HepG2 (cell line): ENCODE results near the gene SLC6A8. TPM values are rescaled to one million over a fixed set of nuclear protein-coding genes. Genes with fewer than 3 reads are reported as not detected.

ENCODE experiments used
- AFF4 ChIP-seq: sonication (generic); formaldehyde crosslinking; IDR thresholded peaks from 2 replicates; pipeline ENCODE4 v1.4.0; 2020; ENCODE audit warnings: missing genetic modification reagents
- AKAP8 ChIP-seq: sonication (generic); formaldehyde crosslinking; IDR thresholded peaks from 2 replicates; pipeline ENCODE4 v1.5.1; 2020; ENCODE audit warnings: mild to moderate bottlenecking, missing genetic modification reagents
- ELF1 ChIP-seq: sonication (generic); formaldehyde crosslinking; IDR thresholded peaks from 2 replicates; pipeline ENCODE4 v1.4.0; 2020; ENCODE audit warnings: missing genetic modification reagents
- FOXO1 ChIP-seq: sonication (generic); formaldehyde crosslinking; IDR thresholded peaks from 2 replicates; pipeline ENCODE4 v1.4.0; 2020; ENCODE audit warnings: missing genetic modification reagents
- MED8 ChIP-seq: sonication (generic); formaldehyde crosslinking; IDR thresholded peaks from 2 replicates; pipeline ENCODE4 v1.8.1; 2023; ENCODE audit warnings: mild to moderate bottlenecking, missing genetic modification reagents; ENCODE audit not compliant: insufficient replicate concordance
- ZBTB2 ChIP-seq: sonication (generic); formaldehyde crosslinking; IDR thresholded peaks from 2 replicates; pipeline ENCODE4 v1.8.0; 2022; ENCODE audit warnings: low read depth, missing genetic modification reagents
- ZKSCAN8 ChIP-seq: IDR thresholded peaks from 2 replicates; pipeline ENCODE4 v1.6.1; 2016; ENCODE audit warnings: borderline replicate concordance, missing genetic modification reagents, missing compliant biosample characterization
- ZNF124 ChIP-seq: sonication (generic); formaldehyde crosslinking; IDR thresholded peaks from 2 replicates; pipeline ENCODE4 v1.4.0; 2020; ENCODE audit warnings: missing genetic modification reagents
- ZNF503 ChIP-seq: sonication (generic); formaldehyde crosslinking; IDR thresholded peaks from 2 replicates; pipeline ENCODE4 v1.4.0; 2020; ENCODE audit warnings: missing genetic modification reagents
- ZNF552 ChIP-seq: sonication (generic); formaldehyde crosslinking; IDR thresholded peaks from 2 replicates; pipeline ENCODE4 v1.9.0; 2022; ENCODE audit warnings: missing genetic modification reagents, mild to moderate bottlenecking, borderline replicate concordance
- ZNF564 ChIP-seq: sonication (generic); formaldehyde crosslinking; IDR thresholded peaks from 2 replicates; pipeline ENCODE4 v1.8.1; 2023; ENCODE audit warnings: mild to moderate bottlenecking, missing genetic modification reagents
- ZNF710 ChIP-seq: sonication (generic); formaldehyde crosslinking; IDR thresholded peaks from 2 replicates; pipeline ENCODE4 v1.5.0; 2020; ENCODE audit warnings: mild to moderate bottlenecking, missing genetic modification reagents, borderline replicate concordance
- ZNF766 ChIP-seq: sonication (generic); formaldehyde crosslinking; IDR thresholded peaks from 2 replicates; pipeline ENCODE4 v1.5.0; 2020; ENCODE audit warnings: missing genetic modification reagents, borderline replicate concordance
- polyA plus RNA-seq, 8 experiments: library from polyadenylated mRNA; depleted of rRNA in 3 of 8; stranded (reverse) in 7 of 8; unstranded in 1 of 8; fragments of >200 nt; fragmentation: Illumina TruSeq in 4 of 8; extraction: Trizol in 4 of 8; gene quantifications; 2 replicates each; pipeline versions ENCODE4 v1.2.1 to v1.2.3, GENCODE V29; 2011 to 2016; ENCODE audit warnings: low read depth in 4 of 8, missing spikeins in 1 of 8, mixed read lengths in 1 of 8; ENCODE audit not compliant: insufficient read depth in 1 of 8
- total RNA-seq, 5 experiments: library from RNA; depleted of rRNA; stranded (reverse); fragments of >200 nt; fragmentation: Illumina TruSeq; extraction: Trizol; gene quantifications; 2 replicates each; pipeline ENCODE4 v1.2.3, GENCODE V29; 2016; ENCODE audit warnings: low read depth in 1 of 5

The SLC6A8 gene
- total and polyA plus RNA-seq, 2 of the 13 experiments (the other 11 are each of a cell fraction or from before 2014, with no cell fraction given): 13.9 to 176 TPM

GRCh38 chrX:153726286-153727122 is 38.8 kb downstream of the SLC6A8 start (continued):
- TF ChIP-seq AFF4 (CRISPR knock-in tag) (peak; percentile 75; the same call in 1 of the 2 replicates), ZNF766 (CRISPR knock-in tag) (no peak), ZNF503 (CRISPR knock-in tag) (peak; percentile 58), FOXO1 (CRISPR knock-in tag) (0 out of 2 replicates have a peak, but pooled peaks have one; percentile 23), AKAP8 (CRISPR knock-in tag) (peak; percentile 82; the same call in 1 of the 2 replicates), ELF1 (CRISPR knock-in tag) (peak; percentile 47; the same call in 1 of the 2 replicates), ZBTB2 (CRISPR knock-in tag) (no peak; the same call in 1 of the 2 replicates), ZNF124 (CRISPR knock-in tag) (no peak), ZNF710 (peak; percentile 52; the same call in 1 of the 2 replicates), ZKSCAN8 (0 out of 2 replicates have a peak, but pooled peaks have one; percentile 27), ZNF552 (CRISPR knock-in tag) (no peak), MED8 (CRISPR knock-in tag) (peak; percentile 59), ZNF564 (CRISPR knock-in tag) (no peak)
